Ishikawa (cell line): ENCODE data around the gene PIGZ.

Source experiments
- CEBPB ChIP-seq: IDR thresholded peaks from 2 replicates; pipeline ENCODE4 v1.6.1; 2012
- CREB1 ChIP-seq: IDR thresholded peaks from 2 replicates; pipeline ENCODE4 v1.6.1; 2012; ENCODE audit warnings: low read depth
- EGR1 ChIP-seq: IDR thresholded peaks from 2 replicates; pipeline ENCODE4 v1.6.1; 2012
- EP300 ChIP-seq: IDR thresholded peaks from 2 replicates; pipeline ENCODE4 v1.6.1; 2012; ENCODE audit warnings: borderline replicate concordance
- FOXM1 ChIP-seq: IDR thresholded peaks from 2 replicates; pipeline ENCODE4 v1.6.1; 2012; ENCODE audit warnings: low read depth, borderline replicate concordance
- MAX ChIP-seq: IDR thresholded peaks from 2 replicates; pipeline ENCODE4 v1.6.1; 2012
- NFIC ChIP-seq: IDR thresholded peaks from 2 replicates; pipeline ENCODE4 v1.6.1; 2012
- RAD21 ChIP-seq: IDR thresholded peaks from 2 replicates; pipeline ENCODE4 v1.6.1; 2012; ENCODE audit warnings: low read depth
- TAF1 ChIP-seq: IDR thresholded peaks from 2 replicates; pipeline ENCODE4 v1.6.1; 2012; ENCODE audit warnings: low read depth, mild to moderate bottlenecking
- TCF12 ChIP-seq: IDR thresholded peaks from 2 replicates; pipeline ENCODE4 v1.6.1; 2012; ENCODE audit warnings: low read depth
- TEAD4 ChIP-seq: IDR thresholded peaks from 2 replicates; pipeline ENCODE4 v1.6.1; 2012
- YY1 ChIP-seq: IDR thresholded peaks from 2 replicates; pipeline ENCODE4 v1.6.1; 2012; ENCODE audit warnings: low read depth
- ZBTB7A ChIP-seq: IDR thresholded peaks from 2 replicates; pipeline ENCODE4 v1.6.1; 2012; ENCODE audit warnings: low read depth
- TF ChIP-seq, protein P1 (sequence below): IDR thresholded peaks from 2 replicates; pipeline ENCODE4 v1.6.1; 2012
- TF ChIP-seq, protein P2 (sequence below): IDR thresholded peaks from 2 replicates; pipeline ENCODE4 v1.6.1; 2012; ENCODE audit warnings: low read depth, mild to moderate bottlenecking

Gene PIGZ

DNA sequence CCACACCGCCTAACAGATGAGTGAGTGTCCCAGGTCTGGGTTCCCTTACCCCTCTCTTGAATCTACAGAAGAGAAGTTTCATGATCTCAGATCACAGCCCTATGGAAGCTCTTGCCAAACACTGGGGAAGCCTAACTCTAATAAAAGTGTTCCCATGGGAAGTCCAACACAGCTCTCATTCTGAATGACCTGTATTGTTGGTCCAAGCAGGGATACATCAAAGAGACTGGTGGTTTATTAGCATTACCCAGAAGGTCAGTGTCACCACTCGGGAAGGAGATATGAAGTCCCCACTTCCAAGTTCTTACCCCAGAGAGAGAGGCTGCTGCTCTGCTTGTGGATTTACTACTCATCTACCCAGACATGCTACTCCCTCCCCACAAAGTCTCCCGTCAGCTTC is 17.3 kb downstream of the PIGZ start:
- TF ChIP-seq FOXM1 (no peak), TAF1 (no peak), NFIC (no peak), CEBPB (no peak), TEAD4 (no peak), ZBTB7A (no peak), MAX (no peak), EP300 (no peak), YY1 (no peak), CREB1 (no peak), TCF12 (no peak), RAD21 (no peak), EGR1 (no peak)

DNA sequence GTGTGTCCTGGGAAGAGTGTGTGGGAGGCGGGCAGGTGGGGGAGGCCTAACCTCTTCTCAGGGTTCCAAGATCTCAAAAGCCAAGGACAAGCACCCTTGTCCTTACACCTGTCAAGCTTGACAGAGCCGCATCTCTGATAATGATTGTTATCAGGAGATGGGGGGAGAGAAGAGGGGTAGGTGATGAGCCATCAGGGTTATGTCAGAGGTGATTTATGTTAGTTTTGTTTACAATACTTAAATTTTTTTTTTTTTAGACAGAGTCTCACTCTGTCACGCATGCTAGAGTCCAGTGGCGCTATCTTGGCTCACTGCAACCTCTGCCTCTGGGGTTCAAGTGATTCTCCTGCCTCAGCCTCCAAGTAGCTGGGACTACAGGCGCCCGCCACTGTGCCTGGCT is 18.9 kb downstream of the PIGZ start:
- TF ChIP-seq, protein P1, sequence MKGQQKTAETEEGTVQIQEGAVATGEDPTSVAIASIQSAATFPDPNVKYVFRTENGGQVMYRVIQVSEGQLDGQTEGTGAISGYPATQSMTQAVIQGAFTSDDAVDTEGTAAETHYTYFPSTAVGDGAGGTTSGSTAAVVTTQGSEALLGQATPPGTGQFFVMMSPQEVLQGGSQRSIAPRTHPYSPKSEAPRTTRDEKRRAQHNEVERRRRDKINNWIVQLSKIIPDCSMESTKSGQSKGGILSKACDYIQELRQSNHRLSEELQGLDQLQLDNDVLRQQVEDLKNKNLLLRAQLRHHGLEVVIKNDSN: no peak
- TF ChIP-seq CEBPB (no peak), YY1 (no peak), ZBTB7A (no peak), EP300 (no peak), MAX (no peak), RAD21 (no peak)

DNA sequence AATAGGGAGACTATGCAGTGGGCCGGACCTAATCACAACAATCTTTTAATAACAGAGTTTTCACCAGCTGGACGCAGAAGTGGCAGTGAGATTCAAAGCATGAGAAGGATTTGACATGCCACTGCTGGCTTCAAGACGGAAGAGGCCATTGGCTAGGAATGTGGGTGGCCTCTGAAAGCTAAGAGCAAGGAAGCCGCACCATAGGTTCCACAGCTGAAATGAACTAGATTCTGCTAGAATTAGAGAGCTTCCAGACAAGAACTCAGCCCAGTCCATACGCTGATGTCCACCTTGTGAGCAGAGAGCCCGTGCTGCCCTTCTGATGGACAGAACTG is 19.4 kb downstream of the PIGZ start:
- TF ChIP-seq NFIC (no peak), TCF12 (no peak), MAX (no peak), CREB1 (no peak), ZBTB7A (no peak)

- TF ChIP-seq RAD21 (peak; percentile 35), EGR1 (no peak), TCF12 (no peak), TEAD4 (no peak), EP300 (no peak), CREB1 (no peak)
These were observed 20.0 kb downstream of the PIGZ start for GRCh38 chr3:196948442-196949284.

DNA sequence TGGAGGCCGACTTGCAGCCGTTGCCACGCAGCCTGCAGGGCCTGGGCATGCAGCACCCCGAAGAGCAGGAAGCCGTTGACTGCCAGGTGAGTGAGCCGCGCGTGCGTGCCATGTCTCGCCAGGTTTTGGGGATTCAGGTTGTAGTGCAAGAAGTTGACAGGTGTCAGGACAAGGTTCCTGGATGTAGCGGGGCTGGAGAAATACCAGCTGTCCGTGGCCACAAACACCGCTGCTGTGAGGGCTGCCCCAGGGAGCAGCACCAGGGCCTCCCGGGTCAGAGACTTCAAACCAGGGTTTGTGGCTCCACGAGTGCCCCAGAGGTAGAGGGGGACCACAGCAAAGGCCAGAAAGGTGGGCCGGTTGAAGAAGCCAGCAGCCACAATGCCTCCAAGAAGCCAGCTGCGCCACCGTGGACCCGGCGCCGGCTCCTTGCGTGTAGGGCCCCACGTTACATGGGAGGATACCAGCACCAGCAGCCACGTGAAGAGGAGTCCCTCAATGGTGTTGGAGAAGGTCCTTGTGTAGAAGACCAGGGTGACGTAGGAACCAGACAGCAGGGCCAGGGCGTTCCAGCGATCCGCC is 20.7 kb downstream of the PIGZ start:
- TF ChIP-seq NFIC (no peak), ZBTB7A (no peak), YY1 (no peak), RAD21 (no peak), CEBPB (no peak), EP300 (no peak)
- TF ChIP-seq, protein P2, sequence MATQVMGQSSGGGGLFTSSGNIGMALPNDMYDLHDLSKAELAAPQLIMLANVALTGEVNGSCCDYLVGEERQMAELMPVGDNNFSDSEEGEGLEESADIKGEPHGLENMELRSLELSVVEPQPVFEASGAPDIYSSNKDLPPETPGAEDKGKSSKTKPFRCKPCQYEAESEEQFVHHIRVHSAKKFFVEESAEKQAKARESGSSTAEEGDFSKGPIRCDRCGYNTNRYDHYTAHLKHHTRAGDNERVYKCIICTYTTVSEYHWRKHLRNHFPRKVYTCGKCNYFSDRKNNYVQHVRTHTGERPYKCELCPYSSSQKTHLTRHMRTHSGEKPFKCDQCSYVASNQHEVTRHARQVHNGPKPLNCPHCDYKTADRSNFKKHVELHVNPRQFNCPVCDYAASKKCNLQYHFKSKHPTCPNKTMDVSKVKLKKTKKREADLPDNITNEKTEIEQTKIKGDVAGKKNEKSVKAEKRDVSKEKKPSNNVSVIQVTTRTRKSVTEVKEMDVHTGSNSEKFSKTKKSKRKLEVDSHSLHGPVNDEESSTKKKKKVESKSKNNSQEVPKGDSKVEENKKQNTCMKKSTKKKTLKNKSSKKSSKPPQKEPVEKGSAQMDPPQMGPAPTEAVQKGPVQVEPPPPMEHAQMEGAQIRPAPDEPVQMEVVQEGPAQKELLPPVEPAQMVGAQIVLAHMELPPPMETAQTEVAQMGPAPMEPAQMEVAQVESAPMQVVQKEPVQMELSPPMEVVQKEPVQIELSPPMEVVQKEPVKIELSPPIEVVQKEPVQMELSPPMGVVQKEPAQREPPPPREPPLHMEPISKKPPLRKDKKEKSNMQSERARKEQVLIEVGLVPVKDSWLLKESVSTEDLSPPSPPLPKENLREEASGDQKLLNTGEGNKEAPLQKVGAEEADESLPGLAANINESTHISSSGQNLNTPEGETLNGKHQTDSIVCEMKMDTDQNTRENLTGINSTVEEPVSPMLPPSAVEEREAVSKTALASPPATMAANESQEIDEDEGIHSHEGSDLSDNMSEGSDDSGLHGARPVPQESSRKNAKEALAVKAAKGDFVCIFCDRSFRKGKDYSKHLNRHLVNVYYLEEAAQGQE: no peak
- TF ChIP-seq, protein P1: no peak

DNA sequence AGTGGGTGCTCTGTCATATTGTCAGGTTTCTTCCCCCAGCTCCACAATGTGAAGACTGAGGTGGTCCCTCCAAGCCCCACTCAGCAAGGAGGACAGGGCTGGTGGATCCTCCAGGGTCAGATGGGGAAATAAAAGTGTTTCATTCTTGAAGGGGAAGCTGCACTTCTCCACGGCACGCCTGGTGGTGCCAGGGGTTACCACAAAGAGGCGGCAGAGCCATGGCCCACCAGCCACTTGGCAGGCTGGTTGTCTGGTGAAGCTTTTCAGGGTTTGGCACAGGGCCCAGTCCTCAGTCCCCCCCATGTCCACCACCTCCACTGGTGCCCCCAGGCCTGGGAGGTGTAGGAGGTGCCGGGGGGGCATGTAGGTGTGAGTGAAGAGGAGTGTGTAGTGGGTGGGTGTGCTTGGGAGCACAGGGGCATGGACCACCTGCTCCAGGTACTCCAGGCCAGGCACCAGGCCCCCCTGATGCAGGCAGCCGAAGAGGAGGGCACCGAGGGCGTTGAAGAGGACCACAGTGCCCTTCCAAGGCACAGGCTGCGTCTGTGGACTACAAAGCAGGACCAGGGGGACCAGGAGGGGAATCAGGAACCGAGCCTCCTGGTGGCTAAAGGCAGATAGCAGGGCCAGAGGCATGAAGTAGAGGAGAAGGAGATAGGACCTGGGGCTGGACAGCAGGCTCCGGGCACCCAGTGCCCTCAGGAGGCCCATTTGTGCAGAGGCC is 21.3 kb downstream of the PIGZ start:
- TF ChIP-seq TCF12 (no peak), MAX (no peak), NFIC (peak; percentile 25; the same call in 1 of the 2 replicates)
- TF ChIP-seq, protein P1: no peak

DNA sequence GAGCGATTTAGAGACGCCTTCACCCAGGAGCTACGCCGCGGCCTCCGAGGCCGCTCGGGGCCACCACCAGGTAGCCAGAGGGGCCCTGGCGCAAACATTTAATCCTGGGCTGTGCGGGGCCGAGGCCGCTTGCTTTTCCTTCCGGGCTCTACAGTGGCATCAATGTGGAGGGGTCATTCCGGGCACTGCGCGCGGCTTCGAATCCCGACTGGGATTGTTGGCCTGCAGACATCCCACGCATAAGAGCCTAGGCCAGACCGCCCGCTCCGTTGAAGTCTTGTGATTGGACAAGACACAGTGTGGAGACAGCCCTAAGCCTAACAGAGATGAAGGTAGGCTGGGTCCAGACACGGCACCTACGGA is 25.7 kb downstream of the PIGZ start:
- no peak for TF ChIP-seq FOXM1
- TF ChIP-seq CREB1: no peak
- TF ChIP-seq, protein P2: no peak
- no peak for TF ChIP-seq MAX
- no peak for TF ChIP-seq CEBPB
- TF ChIP-seq TAF1: no peak
- no peak for TF ChIP-seq ZBTB7A
- TF ChIP-seq RAD21: no peak
- no peak for TF ChIP-seq TCF12
- no peak for TF ChIP-seq NFIC
- TF ChIP-seq, protein P1: no peak
- TF ChIP-seq EP300: no peak
- TF ChIP-seq YY1: no peak
- TF ChIP-seq EGR1: no peak
- TF ChIP-seq TEAD4: no peak
